Measurements from ENCODE around the gene PCDHB13.
"Not testable (repeated sequence)": the region's sequence is repeated elsewhere in the genome, so short reads cannot be mapped to it uniquely, and the experiment has no call there.

PCDHB13 gene

GRCh38 chr5:141201646-141202045 is 12.1 kb upstream of the PCDHB13 start:
- not testable (repeated sequence) for DNase-seq (ENCODE audit: low spot score)

- DNase-seq (ENCODE audit: low spot score), result no peak
These were observed 5.2 kb upstream of the PCDHB13 start, which contains the start of gene PCDHB12 for GRCh38 chr5:141208478-141208877. Gene PCDHB12 (plus strand): TSS chr5:141208719. CDS start chr5:141208908, 189 bp downstream.

GRCh38 chr5:141210281-141210680 is 3.4 kb upstream of the PCDHB13 start:
- not testable (repeated sequence) for DNase-seq (ENCODE audit: low spot score)

GRCh38 chr5:141210849-141211248 is 2.9 kb upstream of the PCDHB13 start:
- DNase-seq (ENCODE audit: low spot score), result not testable (repeated sequence)

GRCh38 chr5:141214583-141214982 is 864 bp downstream of the PCDHB13 start:
- DNase-seq (ENCODE audit: low spot score), result not testable (repeated sequence)

- not testable (repeated sequence) for DNase-seq (ENCODE audit: low spot score)
These were observed 1.8 kb downstream of the PCDHB13 start for GRCh38 chr5:141215504-141215903.

GRCh38 chr5:141216035-141216434 is 2.3 kb downstream of the PCDHB13 start:
- DNase-seq (ENCODE audit: low spot score), result not testable (repeated sequence)

GRCh38 chr5:141223112-141223783 is 9.5 kb downstream of the PCDHB13 start, which contains the start of gene PCDHB14:
Gene PCDHB14 (plus strand): TSS chr5:141223343. CDS start chr5:141223506, 163 bp downstream.
- no peak for DNase-seq (ENCODE audit: low spot score)

GRCh38 chr5:141224844-141225243 is 11.1 kb downstream of the PCDHB13 start:
- DNase-seq (ENCODE audit: low spot score), result not testable (repeated sequence)

GRCh38 chr5:141225421-141225820 is 11.7 kb downstream of the PCDHB13 start:
- DNase-seq (ENCODE audit: low spot score), result not testable (repeated sequence)

- DNase-seq (ENCODE audit: low spot score), result no peak
These were observed 20.5 kb downstream of the PCDHB13 start for GRCh38 chr5:141234109-141234667.

- not testable (repeated sequence) for DNase-seq (ENCODE audit: low spot score)
These were observed 22.2 kb downstream of the PCDHB13 start for GRCh38 chr5:141235922-141236321.

GRCh38 chr5:141236516-141237313 is 23.0 kb downstream of the PCDHB13 start:
- no peak for DNase-seq (ENCODE audit: low spot score)

GRCh38 chr5:141241496-141241895 is 27.8 kb downstream of the PCDHB13 start:
- no peak for DNase-seq (ENCODE audit: low spot score)

- no peak for DNase-seq (ENCODE audit: low spot score)
These were observed 31.6 kb downstream of the PCDHB13 start, which contains the start of gene PCDHB15 for GRCh38 chr5:141245250-141245717. Gene PCDHB15 (plus strand): TSS chr5:141245395. CDS start chr5:141245579, 184 bp downstream.

- DNase-seq (ENCODE audit: low spot score), result not testable (repeated sequence)
These were observed 33.3 kb downstream of the PCDHB13 start for GRCh38 chr5:141246971-141247370.

GRCh38 chr5:141247434-141247833 is 33.7 kb downstream of the PCDHB13 start:
- DNase-seq (ENCODE audit: low spot score), result not testable (repeated sequence)

GRCh38 chr5:141250576-141250975 is 36.9 kb downstream of the PCDHB13 start:
- no peak for DNase-seq (ENCODE audit: low spot score)

GRCh38 chr5:141258464-141258863 is 44.7 kb downstream of the PCDHB13 start:
- no peak for DNase-seq (ENCODE audit: low spot score)

- no peak for DNase-seq (ENCODE audit: low spot score)
These were observed 45.2 kb downstream of the PCDHB13 start for GRCh38 chr5:141258948-141259347.

GRCh38 chr5:141260458-141261237 is 46.9 kb downstream of the PCDHB13 start:
- no peak for DNase-seq (ENCODE audit: low spot score)

GRCh38 chr5:141261238-141261546 is 47.5 kb downstream of the PCDHB13 start:
- no peak for DNase-seq (ENCODE audit: low spot score)
